Measurements from ENCODE around the gene RNF121.

DNA sequence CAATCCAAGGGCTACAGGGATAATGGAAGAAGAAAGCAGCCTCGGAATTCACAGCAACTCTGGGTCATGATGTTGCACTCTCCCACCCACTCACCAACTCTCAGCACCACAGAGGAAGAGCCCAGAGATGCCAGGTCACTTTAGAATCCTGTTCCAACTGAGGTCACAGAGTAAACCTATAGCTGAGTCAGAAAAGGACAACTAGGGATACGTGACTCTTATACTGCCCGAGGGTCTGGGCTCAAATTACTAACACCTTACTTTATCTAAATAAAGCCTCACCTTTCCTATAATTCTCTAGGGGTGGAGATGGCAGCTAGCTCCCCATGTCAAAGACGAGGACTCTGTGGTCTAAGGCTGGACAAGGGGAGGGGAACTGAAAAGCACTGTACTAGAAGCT, 94.5 kb downstream of the RNF121 start:
- TF ChIP-seq NFE2L2 (IDR thresholded peaks at IDR 0.05; ENCODE audit: low read depth, low read length) (no peak), POLR2A (IDR thresholded peaks at IDR 0.05; ENCODE audit: low read depth, low read length) (no peak), FOS (IDR thresholded peaks at IDR 0.05; ENCODE audit: low read depth, low read length) (no peak), CEBPB (IDR thresholded peaks at IDR 0.05; ENCODE audit: low read depth, low read length) (no peak), MAZ (IDR thresholded peaks at IDR 0.05; ENCODE audit: borderline replicate concordance, low read depth, low read length) (no peak), RFX5 (IDR thresholded peaks at IDR 0.05; ENCODE audit: low read depth, low read length) (no peak), RCOR1 (IDR thresholded peaks at IDR 0.05; ENCODE audit: insufficient replicate concordance, low read length) (no peak), BHLHE40 (IDR thresholded peaks at IDR 0.05; ENCODE audit: low read depth, low read length) (no peak), RAD21 (IDR thresholded peaks at IDR 0.05; ENCODE audit: low read length) (no peak), CHD1 (IDR thresholded peaks at IDR 0.05; ENCODE audit: low read depth, low read length) (no peak)
- TF ChIP-seq, protein P1, sequence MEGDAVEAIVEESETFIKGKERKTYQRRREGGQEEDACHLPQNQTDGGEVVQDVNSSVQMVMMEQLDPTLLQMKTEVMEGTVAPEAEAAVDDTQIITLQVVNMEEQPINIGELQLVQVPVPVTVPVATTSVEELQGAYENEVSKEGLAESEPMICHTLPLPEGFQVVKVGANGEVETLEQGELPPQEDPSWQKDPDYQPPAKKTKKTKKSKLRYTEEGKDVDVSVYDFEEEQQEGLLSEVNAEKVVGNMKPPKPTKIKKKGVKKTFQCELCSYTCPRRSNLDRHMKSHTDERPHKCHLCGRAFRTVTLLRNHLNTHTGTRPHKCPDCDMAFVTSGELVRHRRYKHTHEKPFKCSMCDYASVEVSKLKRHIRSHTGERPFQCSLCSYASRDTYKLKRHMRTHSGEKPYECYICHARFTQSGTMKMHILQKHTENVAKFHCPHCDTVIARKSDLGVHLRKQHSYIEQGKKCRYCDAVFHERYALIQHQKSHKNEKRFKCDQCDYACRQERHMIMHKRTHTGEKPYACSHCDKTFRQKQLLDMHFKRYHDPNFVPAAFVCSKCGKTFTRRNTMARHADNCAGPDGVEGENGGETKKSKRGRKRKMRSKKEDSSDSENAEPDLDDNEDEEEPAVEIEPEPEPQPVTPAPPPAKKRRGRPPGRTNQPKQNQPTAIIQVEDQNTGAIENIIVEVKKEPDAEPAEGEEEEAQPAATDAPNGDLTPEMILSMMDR (conservative IDR thresholded peaks at IDR 0.05; ENCODE audit: low read depth, low read length), result no peak
- TF ChIP-seq, protein P2, sequence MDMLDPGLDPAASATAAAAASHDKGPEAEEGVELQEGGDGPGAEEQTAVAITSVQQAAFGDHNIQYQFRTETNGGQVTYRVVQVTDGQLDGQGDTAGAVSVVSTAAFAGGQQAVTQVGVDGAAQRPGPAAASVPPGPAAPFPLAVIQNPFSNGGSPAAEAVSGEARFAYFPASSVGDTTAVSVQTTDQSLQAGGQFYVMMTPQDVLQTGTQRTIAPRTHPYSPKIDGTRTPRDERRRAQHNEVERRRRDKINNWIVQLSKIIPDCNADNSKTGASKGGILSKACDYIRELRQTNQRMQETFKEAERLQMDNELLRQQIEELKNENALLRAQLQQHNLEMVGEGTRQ (IDR thresholded peaks at IDR 0.05; ENCODE audit: low read depth, low read length), result no peak
- TF ChIP-seq, protein P3, sequence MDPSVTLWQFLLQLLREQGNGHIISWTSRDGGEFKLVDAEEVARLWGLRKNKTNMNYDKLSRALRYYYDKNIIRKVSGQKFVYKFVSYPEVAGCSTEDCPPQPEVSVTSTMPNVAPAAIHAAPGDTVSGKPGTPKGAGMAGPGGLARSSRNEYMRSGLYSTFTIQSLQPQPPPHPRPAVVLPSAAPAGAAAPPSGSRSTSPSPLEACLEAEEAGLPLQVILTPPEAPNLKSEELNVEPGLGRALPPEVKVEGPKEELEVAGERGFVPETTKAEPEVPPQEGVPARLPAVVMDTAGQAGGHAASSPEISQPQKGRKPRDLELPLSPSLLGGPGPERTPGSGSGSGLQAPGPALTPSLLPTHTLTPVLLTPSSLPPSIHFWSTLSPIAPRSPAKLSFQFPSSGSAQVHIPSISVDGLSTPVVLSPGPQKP (IDR thresholded peaks at IDR 0.05; ENCODE audit: borderline replicate concordance, low read depth, low read length), result no peak
